GDM1 (cell line): ENCODE data around the gene ARL6.
"Not testable (repeated sequence)": the region's sequence is repeated elsewhere in the genome, so short reads cannot be mapped to it uniquely, and the experiment has no call there.

Experiments
- DNase-seq: peaks from one replicate; lab custom pipeline; 2025; lab: John Stamatoyannopoulos, UW

The ARL6 gene

GRCh38 chr3:97821774-97822358 lies 57.3 kb downstream of the ARL6 start, which contains the start of gene CRYBG3:
Gene CRYBG3, plus strand, starts transcription at chr3:97822011. Its CDS starts 196 bp downstream, at chr3:97822207.
- DNase-seq = peak; percentile 56

- DNase-seq = no peak
These were observed 57.8 kb downstream of the ARL6 start for GRCh38 chr3:97822359-97822775.

- no peak for DNase-seq
These were observed 58.8 kb downstream of the ARL6 start for GRCh38 chr3:97823046-97824004.

GRCh38 chr3:97825101-97825500 lies 60.5 kb downstream of the ARL6 start:
- DNase-seq = no peak

GRCh38 chr3:97827741-97828471 lies 63.3 kb downstream of the ARL6 start:
- DNase-seq = no peak

- no peak for DNase-seq
These were observed 64.6 kb downstream of the ARL6 start for GRCh38 chr3:97829198-97829597.

GRCh38 chr3:97830638-97831037 lies 66.1 kb downstream of the ARL6 start:
- no peak for DNase-seq

- DNase-seq = no peak
These were observed 66.6 kb downstream of the ARL6 start for GRCh38 chr3:97831140-97831539.

GRCh38 chr3:97833184-97833583 lies 68.6 kb downstream of the ARL6 start:
- DNase-seq = not testable (repeated sequence)

GRCh38 chr3:97835761-97836160 lies 71.2 kb downstream of the ARL6 start:
- DNase-seq = no peak

GRCh38 chr3:97838393-97838792 lies 73.8 kb downstream of the ARL6 start:
- DNase-seq = no peak

GRCh38 chr3:97839944-97840343 lies 75.4 kb downstream of the ARL6 start:
- DNase-seq = no peak

GRCh38 chr3:97841304-97841703 lies 76.7 kb downstream of the ARL6 start:
- DNase-seq = no peak

- no peak for DNase-seq
These were observed 77.4 kb downstream of the ARL6 start for GRCh38 chr3:97841956-97842355.

- DNase-seq = no peak
These were observed 84.2 kb downstream of the ARL6 start for GRCh38 chr3:97848779-97849178.
